Fibroblast of the conjunctiva (primary cell): ENCODE measurements around the gene ITCH.
A peak's percentile ranks its signal among the peaks of the same experiment; 100 is the strongest.
"Not testable (repeated sequence)": the region's sequence is repeated elsewhere in the genome, so short reads cannot be mapped to it uniquely, and the experiment has no call there.

Source experiments
- DNase-seq: peaks from one replicate; pipeline ENCODE4 v3.0.0-alpha.2; 2010; ENCODE audit warnings: low read depth

The ITCH gene

DNA sequence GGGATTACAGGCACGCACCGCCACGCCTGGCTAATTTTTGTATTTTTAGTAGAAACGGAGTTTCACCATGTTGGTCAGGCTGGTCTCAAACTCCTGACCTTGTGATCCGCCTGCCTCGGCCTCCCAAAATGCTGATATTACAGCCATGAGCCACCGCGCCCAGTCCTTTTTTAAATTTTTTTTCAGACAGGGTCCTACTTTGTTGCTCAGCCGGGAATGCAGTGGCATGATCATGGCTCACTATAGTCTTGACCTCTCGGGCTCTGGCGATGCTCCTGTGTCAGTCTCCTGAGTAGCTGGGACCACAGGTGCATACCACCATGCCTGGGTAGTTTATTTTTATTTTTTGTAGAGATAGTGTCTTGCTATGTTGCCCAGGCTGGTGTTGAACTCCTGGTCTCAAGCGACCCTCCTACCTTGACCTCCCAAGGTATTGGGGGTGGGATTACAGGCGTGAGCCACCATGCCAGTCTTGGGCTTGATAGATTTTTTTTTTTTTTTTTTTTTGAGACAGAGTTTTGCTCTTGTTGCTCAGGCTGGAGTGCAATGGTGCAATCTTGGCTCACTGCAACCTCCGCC lies 19.9 kb downstream of the ITCH start:
- not testable (repeated sequence) for DNase-seq

DNA sequence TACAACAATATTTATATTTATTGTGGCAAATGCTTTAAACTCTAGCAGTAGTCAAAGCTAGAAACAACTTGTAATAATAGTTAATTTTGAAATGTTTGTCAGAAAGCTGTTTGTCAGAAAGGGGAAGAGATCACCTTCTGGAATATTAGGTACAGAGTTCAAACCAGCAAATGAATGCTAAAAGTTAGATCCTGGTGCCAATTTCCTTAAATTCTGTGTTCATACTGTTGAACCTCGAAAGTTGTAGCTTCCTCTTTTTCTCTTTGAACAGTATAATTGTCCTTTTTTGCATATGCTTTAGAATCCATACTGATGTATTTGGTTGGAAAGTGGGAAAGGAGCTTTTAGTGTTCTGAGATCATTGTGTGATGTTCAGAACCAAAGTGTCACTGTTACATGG lies 22.4 kb downstream of the ITCH start:
- DNase-seq = no peak

DNA sequence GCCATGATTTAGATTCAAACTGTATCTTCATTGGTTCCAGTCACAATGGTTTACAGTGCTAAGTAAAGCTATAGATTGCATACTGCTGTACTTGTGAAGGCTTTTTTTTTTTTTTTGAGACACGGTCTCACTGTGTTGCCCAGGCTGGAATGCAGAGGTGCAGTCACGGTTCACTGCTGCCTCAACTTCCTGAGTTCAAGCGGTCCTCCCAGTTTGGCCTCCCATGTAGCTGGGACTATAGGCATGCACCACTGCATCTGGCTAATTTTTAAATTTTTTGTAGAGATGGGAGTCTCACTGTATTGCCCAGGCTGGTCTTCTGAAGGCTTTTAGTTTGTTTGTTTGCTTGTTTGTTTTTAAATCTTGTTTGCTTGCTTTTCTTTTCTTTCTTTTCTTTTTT lies 24.9 kb downstream of the ITCH start:
- DNase-seq = no peak

DNA sequence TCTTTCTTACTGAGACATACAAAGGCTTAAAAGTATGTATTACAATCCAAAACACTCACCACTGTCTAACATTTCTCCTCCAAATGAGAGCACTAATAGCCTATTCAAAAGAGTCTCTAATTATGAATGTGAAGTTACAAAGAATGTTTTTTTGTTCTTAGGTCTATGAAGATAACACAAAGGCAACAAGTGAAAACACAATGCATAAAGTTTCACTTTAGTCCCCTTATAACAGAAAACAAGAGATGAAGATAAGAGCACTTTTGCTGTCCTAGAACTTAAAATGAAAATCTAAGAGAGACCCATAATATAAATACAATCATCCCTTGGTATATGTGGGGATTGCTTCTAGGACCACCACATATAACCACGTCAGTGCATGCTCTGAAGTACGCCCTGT lies 25.6 kb downstream of the ITCH start:
- DNase-seq = no peak

DNA sequence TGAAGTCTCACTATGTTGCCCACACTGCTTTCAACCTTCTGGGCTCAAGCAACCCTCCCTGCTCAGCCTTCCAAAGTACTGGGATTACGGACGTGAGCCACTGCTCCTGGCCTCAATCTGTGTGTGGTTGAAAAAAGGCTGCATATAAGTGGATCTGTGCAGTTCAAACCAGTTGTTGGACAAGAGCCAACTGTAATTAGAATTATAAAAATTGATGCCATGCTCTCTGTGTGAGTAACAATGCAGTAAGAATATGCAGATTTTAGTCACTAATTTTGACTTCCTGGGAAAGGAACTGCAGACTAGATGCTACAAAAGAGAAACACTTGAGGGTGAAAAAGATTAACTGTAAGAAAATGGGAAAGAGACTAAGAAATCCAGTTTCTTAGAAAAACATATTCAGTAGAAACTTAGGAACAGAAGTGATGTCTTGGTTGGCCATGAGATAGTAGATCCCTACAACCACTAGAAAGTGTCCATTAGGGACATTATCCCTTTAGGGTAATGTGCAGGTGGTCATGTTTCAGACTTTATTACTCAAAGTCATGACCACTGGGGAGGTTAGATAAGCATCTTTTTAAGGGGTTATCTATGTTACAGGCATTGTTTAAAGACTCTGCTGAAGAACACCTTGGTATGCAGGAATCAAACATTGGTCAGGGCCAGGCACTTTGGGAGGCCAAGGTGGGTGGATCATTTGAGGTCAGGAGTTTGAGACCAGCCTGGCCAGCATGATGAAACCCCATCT lies 26.3 kb downstream of the ITCH start:
- DNase-seq = no peak

DNA sequence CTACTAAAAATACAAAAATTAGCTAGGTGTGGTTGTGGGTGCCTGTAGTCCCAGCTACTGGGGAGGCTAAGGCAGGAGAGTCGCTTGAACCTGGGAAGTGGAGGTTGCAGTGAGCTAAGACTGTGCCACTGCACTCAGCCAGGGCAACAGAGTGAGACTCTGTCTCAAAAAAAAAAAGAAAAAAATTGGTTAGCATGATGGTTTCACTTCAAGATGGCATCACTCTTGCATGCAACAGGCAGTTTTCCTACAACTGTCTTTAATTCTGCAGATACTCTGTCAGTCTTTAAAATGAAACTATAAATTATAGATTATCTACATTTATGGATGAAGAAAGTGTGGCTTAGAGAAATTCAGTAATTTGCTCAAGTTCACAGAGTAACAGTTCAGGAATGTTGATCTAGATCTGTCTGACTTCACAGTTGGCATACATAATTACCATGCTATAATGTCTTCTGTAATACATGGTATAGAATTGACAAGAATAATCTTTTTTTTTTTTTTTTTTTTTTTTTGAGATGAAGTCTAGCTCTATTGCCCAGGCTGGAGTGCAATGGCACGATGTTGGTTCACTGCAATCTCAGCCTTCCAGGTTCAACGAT lies 27.0 kb downstream of the ITCH start:
- DNase-seq = no peak

DNA sequence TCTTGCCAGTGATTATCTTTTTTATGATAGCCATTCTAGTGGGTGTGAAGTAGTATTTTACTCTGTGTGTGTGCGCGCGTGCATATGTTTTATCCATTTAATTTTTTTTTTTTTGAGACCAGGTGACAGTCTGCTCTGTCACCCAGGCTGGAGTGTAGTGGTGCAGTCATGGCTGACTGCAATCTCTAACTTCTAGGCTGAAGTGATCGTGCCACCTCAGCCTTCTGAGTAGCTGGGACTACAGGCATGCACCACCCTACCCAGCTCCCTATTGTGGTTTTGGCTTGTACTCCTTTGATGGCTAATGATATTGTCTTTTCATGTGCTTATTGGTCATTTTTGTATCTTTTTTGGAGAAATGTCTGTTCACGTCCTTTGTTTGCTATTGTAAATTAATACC lies 33.3 kb downstream of the ITCH start:
- DNase-seq = no peak

DNA sequence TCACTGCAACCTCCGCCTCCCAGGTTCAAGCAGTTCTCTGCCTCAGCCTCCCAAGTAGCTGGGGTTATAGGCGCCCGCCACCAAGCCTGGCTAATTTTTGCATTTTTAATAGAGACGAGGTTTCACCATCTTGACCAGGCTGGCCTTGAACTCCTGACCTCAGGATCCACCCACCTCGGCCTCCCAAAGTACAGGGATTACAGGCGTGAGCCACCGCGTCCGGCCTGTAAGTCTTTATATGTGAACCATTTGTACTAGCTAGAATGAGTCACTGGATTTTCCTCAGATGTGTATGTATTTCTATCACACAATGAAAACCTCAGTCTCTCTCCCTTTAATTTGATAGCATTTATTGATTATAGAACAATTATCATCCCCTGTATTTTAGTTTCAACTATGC lies 34.0 kb downstream of the ITCH start:
- no peak for DNase-seq

DNA sequence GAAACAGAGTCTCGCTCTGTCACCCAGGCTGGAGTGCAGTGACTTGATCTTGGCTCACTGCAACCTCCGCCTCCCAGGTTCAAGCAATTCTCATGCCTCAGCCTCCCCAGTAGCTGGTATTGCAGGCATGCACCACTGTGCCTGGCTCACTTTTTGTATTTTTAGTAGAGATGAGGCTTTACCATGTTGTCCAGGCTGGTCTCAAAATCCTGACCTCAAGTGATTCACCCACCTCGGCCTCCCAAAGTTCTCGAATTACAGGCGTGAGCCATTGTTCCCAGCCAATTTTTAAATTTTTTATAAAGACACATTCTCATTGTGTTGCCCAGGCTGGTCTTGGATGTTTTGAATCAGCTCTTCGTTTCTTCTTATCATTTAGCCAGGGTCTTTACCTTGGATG lies 37.7 kb downstream of the ITCH start:
- peak; percentile 41 for DNase-seq

DNA sequence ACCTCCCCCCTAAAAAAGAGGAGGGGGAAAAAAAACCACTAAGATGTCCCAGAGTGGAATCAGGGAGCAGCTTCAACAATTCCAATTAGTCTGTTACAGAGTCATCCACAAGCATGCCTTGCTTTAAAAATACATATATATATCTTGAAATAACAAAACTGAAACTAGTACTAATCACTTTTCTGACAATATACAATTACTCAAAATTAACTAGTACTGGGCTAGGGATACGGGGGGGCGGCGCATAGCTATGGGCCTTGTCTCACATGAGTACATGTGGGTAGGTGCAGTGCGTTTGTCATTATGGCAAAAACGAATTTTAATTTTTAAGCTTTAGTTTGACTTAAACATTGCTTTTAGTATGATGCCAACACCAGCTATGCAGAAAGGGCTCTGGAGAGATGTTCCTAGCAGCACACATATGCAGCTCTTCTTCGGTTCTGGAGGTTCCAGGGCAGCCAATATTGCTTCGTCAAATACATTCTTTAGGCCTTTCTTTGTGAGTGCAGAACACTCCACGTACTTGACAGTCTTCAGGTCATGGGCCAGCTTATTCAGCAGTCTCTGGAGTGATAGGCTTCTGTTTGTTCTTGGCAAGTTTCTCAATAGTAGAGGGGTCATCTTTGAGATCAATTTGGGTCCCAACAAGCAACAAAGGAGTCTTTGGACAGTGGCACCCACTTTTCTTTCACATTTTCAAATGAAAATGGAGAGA lies 38.8 kb downstream of the ITCH start:
- DNase-seq = no peak

DNA sequence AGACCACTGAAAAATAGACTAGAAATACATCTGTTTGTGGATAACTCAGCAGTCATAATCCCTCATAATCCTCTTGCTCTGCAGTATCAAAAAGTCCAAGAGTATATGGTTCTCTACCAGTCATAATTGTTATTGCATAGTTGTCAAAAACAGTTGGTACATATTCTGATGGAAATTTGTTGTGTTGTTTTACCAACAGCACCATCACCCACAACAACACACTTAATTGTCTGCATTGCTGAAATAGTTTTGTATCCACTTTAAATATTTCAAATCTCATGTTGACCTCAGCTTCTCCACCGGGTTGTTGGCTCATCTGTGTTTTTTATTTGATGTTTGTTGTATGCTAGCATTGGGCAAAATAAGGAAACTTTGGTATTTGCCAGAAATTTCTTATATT lies 39.4 kb downstream of the ITCH start:
- DNase-seq = no peak

DNA sequence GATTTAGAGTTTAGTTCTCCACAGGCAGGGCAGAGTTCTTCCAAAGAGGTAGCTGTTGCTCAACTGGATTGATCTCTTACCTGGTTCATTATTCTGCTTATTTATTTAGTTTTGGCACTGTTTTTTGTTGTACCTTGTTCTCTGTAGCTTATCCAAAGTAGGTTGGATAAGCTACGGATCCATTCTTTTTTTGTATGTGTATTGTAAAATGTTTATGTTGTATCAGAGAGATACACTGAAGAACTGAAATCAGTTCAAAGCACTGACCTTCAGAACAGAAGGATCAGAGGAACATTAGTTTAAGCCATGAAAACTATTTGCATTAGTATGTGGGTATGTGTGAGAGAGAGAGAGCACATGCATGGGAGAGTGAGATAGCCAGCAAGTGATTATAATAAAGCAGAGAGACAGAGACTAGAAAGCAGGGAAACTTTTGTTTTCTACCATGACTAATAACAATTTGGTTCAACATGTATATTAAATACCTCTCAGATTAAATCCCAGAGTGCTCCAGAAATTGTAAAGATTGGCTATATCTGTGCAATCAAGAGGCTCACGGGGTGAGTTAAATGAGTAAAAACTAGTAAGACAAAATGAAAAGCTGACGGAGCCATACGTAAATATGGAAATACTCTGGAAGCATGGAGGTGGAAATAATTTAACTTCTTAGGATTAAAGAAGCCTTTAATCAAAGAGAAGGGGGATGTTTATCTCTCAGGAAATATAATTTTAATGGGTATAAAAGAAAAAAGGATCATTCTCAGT lies 40.2 kb downstream of the ITCH start:
- no peak for DNase-seq

DNA sequence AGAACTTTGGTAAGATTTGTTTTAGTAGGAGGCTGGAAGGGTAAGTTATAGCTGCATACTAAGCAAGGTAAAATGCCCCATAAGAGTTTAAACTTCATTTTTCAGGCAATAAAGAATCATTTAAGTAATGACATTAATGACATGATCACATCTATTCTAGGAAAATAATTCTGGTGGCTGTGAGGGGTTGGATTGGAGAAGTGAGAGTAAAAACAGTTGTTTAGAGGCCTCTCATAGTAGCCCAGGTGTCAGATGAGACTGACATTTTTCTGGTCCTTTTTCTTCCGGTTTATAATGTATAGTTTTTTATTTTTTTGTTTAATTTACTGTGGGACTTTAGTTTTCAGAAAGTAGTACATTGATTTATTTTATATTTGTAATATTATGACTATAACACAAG lies 40.8 kb downstream of the ITCH start:
- no peak for DNase-seq

DNA sequence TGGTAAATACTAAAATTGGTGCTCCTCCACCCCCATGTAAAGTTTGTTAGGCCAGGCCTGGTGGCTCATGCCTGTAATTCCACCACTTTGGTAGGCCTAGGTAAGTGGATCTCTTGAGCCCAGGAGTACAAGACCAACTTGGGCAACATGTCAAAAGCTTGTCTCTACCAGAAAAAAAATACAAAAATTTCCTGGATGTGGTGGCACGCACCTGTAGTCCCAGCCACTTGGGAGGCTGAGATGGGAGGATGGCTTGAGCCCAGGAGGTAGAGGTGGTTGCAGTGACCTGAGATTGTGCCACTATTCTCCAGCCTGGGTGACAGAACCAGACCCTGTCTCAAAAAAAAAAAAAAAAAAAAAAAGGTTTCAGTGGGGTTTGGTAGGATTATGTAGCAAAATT lies 41.7 kb downstream of the ITCH start:
- DNase-seq = no peak

DNA sequence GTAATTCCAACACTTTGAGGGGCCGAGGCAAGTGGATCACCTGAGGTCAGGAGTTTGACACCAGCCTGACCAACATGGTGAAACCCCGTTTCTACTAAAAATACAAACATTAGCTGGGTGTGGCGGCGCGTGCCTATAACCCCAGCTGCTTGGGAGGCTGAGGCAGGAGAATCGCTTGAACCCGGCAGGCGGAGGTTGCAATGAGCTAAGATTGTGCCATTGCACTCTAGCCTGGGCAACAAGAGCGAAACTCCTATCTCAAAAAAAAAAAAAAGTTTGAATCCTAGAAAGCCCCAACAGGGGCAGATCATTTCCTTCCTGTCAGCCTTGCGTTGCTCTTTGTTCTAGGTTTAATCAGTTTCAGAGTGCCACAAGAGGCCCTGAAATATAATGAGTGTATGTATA lies 42.2 kb downstream of the ITCH start:
- not testable (repeated sequence) for DNase-seq

DNA sequence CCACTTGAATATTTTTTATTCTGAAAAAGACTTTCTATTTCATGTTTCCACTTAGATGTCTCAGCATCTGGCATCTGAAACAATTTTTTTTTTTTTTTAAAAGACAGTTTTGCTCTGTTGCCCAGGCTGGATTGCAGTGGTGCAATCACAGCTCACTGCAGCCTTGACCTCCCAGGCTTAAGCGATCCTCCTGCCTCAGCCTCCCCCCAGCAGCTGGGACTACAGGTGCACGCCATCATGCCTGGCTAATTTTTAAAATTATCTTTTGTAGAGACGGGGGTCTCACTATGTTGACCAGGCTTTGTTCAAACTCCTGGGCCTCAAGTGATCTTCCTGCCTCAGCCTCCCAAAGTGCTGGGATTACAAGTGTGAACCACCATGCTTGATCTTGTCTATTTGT lies 42.9 kb downstream of the ITCH start:
- not testable (repeated sequence) for DNase-seq

DNA sequence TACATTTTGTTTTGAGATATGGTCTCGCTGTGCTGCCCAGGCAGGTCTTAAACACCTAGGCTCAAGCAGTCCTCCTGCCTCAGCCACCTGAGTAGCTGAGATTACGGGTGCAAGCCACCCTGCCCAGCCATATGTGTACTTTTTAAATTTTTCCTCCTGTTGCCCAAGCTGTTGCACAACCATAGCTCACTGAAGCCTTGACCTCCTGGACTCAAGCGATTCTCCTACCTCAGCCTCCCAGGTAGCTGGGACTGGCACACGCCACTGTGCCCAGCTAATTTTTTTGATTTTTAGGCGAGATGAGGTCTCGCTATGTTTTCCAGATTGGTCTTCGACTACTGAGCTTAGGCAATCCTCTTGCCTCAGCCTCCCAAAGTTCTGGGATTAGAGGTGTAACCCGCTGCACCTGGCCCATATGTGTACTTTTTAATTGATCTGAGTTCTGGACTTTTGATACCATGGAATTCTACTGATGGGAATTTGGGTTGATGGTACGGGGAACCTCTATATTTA lies 44.9 kb downstream of the ITCH start:
- no peak for DNase-seq

DNA sequence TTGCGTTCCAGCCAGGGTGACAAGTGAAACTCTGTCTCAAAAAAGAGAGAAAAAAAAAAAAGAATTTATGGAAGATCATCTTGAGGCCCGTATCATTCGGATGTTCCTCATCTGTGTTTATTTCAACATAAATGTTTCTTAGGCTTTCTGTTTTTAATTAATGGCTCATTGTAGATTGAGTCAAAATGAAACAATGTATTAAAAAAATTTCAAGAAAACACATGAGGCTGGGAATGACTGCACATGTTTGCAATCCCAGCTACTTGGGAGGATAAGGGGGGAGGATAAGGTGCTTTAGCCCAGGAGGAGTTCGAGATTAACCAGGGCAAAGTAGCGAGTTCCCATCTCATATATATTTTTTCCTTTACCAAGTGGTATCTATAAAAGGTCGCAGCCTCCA lies 47.3 kb downstream of the ITCH start:
- peak; percentile 16 for DNase-seq

DNA sequence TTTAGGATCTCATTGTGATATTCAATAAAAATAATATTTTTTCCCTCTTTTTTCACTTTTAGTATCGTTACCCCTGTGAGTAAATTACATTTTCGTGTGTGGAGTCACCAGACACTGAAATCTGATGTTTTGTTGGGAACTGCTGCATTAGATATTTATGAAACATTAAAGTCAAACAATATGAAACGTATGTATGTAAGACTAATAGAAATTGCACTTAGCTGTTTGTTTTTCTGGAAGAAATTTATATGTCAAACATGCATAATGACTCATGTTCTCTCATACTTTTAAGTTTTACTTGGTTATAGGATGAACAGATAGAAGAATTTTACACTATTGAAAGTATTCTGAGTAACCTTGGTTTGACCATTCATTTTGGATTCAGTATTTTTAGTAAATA lies 49.4 kb downstream of the ITCH start:
- no peak for DNase-seq

DNA sequence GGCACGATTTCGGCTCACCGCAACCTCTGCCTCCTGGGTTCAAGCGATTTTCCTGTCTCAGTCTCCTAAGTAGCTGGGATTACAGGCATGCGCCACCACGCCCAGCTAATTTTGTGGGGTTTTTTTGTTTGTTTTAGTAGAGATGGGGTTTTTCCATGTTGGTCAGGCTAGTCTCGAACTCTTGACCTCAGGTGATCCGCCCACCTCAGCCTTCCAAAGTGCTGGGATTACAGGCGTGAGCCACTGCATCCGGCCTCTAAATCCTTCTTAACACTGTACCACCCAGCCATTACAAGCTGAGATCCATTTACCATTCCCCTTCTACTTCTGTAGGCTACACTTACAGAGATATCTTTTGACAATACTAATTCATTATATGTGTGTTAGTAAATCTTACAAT lies 51.5 kb downstream of the ITCH start:
- DNase-seq = not testable (repeated sequence)

DNA sequence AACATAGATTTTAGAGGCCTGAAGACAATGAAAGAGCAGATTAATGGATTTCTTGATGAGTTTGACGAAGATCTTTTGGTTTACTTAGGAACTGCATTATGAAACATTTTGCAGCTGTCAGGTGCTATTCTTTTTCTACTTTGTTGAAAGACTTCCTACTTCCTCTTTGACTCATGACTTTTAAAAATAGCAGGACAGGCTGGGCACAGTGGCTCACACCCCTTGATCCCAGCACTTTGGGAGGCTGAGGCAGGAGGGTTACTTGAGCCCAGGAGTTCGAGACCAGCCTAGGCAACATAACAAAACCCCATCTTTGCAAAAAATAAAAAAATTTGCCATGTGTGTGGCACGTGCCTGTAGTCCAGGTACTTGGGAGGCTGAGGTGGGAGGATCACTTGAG lies 52.0 kb downstream of the ITCH start:
- DNase-seq = no peak

DNA sequence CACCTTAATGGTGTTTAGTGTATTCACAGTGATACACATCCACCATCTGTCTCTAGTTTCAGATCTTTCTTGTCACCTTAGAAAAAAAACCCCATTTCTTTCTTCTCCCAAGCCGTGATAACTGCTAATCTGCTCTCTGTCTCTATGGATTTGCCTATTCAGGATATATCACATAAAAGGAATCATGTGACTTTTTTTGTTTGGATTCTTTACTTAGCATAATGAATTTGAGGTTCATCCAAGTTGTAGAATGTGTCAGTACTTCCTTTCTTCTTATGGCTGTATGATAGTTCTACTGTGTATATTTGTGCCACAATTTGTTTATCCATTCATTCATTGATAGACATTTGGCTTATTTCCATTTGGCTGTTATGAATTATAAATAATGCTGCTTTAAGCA lies 57.1 kb downstream of the ITCH start:
- DNase-seq = no peak
